ENCODE measurements around the gene KDM5A.
"Not testable (repeated sequence)": the region's sequence is repeated elsewhere in the genome, so short reads cannot be mapped to it uniquely, and the experiment has no call there.

Gene KDM5A

DNA sequence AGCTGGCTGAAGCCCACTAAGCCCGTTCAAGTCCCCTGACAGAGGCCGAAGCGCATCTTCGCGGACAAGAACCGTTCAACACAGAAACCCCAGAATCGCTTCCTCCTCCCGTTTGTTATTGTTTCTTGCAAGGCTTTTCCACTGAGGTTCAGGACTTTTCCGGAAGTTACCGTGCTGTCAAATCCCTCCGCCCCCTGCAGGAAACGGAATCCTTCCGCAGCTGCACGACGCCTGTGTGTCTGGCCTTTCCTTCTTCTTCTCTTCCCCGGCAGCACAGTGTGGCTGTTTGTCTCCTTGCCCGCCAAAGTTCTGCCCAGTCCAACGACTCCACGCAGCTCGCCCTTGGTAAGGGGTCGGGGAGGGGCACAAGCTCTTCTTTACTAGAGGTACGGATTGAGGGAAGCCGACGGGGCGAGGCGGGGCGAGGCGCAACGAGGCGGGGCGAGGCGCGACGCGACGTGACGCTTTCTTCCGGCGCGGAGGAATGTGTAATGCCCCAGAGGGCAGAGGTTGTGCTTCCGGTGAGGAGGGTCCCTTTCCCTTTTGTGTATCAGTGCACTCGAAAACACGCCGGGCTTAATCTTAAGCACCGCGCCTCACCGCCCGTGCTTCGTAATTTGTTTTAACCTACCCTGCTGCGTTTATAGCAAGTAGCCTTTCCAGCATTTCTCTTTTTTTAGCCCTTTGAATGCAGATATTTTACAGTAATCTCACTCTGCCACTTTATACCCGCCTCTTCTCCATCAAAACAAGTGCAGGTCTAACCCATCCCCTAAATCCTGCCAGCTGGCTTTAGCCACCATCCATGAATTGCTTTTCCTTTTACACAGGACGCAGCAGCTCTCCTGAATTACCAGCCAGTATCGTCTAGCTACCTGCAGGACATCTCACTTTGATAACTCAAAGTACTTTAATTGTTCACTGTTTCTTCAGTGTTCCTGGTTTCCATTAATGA lies at the start of gene KDM5A:
Gene KDM5A, minus strand, starts transcription at position 179 of the 955 bp plus-strand sequence. CDS start 229 bp downstream, outside the sequence.
- peak; percentile 85 for DNase-seq (ENCODE audit: low read depth, low spot score)

DNA sequence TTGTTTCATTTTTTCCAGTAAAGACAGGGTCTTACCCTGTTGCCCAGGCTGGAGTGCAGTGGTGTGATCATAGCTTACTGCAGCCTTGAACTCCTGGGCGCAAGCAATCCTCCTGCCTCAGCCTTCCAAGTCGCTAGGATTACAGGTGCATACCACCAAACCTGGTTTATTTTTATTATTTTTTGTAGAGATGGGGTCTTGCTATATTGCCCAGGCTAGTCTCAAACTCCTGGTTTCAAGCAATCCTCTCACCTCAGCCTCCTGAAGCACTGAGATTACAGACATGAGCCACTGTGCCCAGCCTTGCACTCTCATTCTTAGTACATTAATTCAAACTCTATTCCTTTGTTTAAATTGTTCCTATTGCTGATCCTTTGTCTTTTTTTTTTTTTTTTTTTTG lies 46.6 kb upstream of the KDM5A start:
- not testable (repeated sequence) for DNase-seq (ENCODE audit: low read depth, low spot score)

DNA sequence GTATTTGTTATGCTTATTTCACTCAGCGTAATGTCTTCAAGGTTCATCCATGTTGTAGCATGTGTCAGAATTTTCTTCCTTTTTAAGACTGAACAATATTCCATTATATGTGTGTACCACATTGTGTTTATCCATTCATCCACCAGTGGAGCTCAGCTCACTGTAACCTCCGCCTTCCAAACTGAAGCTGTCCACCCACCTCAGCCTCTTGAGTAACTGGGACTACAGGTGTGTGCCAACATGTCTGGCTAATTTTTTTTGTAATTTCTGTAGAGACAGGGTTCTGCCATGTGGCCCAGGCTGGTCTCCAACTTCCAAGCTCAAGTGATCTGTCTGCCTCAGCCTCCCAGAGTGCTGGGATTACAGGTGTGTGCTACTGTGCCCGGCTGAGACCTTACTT lies 33.4 kb upstream of the KDM5A start:
- no peak for DNase-seq (ENCODE audit: low read depth, low spot score)

DNA sequence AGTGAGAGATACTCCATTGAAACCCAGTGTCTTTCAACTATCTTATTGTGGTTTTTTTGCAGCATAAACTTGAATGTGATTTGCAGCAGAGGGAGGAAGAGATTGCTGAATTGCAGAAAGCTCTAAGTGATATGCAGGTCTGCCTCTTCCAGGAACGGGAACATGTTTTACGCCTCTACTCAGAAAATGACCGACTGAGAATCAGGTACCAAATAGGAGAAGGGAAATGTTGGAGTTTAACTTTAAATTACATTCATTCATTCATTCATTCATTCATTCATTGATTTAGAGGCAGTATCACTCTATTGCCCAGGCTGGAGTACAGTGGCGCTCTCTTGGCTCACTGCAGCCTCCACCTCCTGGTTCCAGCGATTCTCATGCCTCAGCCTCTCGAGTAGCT lies 29.3 kb upstream of the KDM5A start:
- DNase-seq (ENCODE audit: low read depth, low spot score), result no peak

DNA sequence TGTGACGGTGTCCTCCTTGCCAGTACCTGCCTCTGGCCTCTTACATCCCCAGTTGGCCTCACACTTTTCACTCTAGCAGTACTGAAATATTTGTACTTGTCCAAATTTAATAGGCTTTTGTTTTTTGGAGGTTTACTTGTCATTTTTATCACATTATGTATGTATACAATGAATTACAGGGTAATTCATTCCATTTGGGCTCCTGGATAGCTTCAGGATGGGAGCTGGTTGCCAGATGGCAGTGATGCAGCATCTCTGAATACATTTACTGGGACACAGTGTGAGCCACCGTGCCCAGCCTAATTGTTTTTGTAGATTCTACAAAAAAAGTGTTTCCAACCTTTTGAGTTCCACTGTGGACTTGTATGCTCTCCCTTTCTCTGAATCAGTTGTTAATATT lies 25.7 kb upstream of the KDM5A start:
- no peak for DNase-seq (ENCODE audit: low read depth, low spot score)

DNA sequence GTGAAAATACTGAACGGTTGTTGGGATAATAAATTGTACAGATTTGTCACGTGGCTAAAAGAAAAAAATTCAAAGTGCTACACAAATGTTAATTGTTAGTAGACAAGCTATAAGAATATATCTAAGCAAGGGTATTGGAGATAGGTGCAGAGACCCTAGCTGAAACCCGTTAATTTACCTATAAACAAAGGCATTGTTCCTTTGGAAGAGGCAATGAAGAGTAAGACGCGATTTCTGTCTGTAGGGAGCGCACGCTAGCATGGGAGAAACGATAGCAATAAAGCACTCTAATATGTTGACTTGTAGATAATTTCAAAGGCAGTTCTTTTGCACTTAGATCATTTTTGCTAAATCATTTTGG lies 12.9 kb upstream of the KDM5A start:
- no peak for DNase-seq (ENCODE audit: low read depth, low spot score)

DNA sequence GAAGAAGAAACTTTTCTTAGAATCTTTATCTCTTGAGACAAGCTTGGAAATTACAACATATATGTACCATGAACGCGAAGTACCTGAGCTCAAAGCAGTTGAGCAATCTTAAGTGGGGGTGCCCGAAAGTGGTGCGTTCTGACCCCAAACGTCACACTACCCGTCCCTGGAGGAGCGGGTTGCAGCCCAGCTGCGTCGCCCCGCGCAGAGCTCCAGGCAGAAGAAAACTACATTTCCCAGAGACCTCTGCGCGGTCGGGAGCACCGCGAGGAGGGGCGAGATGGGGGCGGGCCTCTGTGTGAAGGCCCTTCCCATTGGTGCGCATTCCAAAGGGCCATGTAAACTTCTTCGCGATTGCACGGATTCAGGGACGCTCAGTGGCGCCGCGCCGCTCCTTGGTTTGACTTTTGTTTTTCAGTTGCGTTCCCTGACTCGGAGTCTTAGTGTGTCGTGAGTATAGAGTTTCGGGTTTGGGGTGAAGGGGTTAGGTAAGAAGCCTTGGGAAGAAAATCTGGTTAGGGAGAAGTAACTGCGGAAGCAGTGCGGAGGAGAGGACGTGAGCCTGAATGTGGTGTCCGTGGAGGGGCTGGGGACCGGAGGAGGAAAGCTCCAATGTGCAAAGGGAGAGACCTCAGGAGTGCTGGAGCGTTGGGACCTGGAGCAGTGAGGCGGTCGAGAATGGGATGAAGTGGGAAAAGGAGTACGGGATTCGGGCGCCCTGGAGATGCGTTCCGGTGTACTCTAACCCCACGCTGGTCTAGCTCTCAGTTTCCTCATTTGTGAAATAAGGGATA lies 12.3 kb upstream of the KDM5A start, which contains the start of gene CCDC77:
Gene CCDC77, plus strand, starts transcription at position 410 of the 794 bp plus-strand sequence. CDS start 7,740 bp downstream, outside the sequence.
- DNase-seq (ENCODE audit: low read depth, low spot score), result peak; percentile 89

DNA sequence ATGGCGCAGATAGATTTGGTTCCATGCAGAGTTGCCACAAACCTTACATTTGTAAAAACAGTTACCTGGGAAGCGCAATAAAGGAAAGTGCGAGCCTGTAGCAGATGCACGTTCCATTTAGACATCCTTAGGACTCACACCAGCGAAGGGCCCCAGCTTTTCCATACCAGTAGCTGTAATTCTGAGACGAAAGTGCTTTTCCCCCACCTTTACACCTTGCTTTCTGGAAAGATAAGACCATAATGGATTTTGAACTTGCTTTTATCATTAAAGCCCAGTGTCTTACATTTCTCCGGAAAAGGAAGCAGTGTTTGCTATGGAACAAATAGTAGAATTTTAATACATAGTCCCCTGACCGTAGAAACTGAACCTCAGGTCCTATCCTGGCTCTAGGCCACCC lies 11.7 kb upstream of the KDM5A start:
- no peak for DNase-seq (ENCODE audit: low read depth, low spot score)

DNA sequence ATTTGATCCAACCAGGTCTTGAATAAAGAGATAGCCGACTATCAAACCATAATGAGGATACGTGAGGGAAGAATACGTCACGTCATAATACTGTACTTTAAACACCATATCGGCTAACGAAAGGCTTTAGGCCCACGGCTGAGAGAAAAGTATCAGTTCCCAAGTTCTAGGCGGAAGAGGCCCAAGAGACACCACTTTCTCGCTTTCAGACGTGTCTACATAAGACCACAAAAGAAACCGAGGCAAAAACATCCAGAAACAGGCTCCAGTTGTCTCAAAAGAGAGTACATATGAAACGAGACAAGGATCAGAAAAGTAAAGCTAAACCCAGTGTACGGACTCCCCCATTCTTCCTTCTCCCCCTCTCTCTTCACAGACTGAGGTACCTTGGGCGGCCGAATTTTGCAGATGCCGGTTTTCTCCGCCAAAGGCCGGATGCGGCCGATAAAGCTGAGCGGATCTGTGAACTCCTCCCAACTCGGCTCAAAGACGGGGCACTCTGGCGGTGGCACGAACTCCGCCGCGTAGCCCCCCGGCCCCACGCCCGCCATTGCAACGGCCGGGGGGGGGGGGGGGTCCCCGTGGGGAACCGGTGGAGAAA lies 479 bp downstream of the KDM5A start:
- peak; percentile 23 for DNase-seq (ENCODE audit: low read depth, low spot score)

DNA sequence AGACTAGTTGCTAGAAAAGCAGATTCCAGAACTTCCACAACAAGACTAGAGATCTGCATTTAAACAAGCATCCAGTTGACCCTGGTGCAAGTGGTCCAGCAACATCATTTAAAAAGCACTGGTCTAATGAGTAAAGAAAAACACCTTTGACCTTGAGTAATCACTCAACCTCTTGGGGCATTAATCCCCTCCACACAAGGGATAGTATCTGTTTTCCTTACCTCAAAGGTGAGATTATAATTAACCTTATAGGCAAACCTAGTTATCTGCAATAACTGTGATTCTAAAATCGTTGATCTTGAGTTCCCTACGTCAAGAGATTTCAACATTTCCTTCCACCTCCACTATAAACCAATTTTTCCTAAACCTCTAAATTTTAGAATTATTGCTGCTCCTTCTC lies 1.1 kb downstream of the KDM5A start:
- no peak for DNase-seq (ENCODE audit: low read depth, low spot score)

DNA sequence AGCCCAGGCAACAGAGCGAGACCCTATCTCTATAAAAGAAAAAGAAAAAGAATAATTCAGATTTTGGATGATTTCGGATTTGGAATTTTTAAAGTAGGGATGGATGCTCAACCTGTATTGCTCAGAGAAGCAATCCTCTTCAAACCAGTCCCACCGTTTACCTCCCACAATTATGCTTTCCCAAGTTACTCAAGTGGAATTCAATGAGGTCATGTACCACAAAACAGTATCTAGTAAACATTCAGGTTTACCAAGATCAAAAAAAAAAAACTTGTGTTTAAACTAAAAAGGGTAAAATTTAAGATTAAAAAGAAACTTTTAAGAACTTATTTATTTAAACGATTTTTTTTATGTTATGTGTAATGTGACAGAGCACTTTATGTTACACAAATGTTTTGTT lies 2.5 kb downstream of the KDM5A start:
- DNase-seq (ENCODE audit: low read depth, low spot score), result no peak

DNA sequence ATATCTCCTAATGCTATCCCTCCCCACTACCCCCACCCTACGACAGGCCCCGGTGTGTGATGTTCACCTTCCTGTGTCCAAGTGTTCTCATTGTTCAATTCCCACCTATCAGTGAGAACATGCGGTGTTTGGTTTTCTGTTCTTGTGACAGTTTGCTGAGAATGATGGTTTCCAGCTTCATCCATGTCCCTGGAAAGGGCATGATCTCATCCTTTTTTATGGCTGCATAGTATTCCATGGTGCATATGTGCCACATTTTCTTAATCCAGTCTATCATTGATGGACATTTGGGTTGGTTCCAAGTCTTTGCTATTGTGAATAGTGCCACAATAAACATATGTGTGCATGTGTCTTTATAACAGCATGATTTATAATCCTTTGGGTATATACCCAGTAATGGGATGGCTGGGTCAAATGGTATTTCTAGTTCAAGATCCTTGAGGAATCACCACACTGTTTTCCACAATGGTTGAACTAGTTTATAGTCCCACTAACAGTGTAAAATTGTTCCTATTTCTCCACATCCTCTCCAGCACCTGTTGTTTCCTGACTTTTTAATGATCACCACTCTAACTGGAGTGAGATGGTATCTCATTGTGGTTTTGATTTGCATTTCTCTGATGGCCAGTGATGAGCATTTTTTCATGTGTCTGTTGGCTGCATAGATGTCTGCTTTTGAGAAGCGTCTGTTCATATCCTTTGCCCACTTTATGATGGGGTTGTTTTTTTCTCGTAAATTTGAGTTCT lies 18.2 kb downstream of the KDM5A start:
- DNase-seq (ENCODE audit: low read depth, low spot score), result not testable (repeated sequence)

DNA sequence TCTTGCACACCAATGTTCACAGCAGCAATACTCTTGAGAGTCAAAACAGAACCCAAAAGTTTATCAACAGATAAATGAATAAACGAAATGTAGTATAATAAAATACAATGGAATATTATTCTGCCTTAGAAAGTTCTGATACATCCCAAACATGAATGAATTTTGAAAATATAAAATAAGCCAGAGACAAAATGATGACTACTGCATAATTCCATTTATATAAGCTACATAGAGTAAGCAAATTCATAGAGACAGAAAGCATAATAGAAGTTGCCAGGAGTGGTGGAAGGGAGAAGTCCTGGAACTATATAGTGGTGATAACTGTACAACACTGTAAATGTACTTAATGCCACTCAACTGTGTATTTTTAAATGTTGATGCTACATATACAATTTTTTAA lies 21.1 kb downstream of the KDM5A start:
- DNase-seq (ENCODE audit: low read depth, low spot score), result no peak

DNA sequence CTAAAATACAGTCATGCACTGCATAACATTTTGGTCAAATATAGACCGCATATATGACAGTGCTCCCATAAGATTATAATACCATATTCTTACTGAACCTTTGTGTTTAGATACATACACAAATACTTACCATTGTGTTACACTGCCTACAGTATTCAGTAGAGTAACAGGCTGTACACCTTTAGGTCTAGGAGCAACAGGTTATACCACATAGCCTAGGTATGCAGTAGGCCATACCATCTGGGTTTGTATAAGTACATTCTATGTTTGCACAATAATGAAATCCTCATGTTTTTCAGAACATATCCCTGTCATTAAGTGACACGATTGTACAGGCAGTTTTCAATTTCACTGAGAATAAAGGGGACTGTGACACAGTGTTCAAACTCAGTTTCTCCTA lies 22.3 kb downstream of the KDM5A start:
- no peak for DNase-seq (ENCODE audit: low read depth, low spot score)

DNA sequence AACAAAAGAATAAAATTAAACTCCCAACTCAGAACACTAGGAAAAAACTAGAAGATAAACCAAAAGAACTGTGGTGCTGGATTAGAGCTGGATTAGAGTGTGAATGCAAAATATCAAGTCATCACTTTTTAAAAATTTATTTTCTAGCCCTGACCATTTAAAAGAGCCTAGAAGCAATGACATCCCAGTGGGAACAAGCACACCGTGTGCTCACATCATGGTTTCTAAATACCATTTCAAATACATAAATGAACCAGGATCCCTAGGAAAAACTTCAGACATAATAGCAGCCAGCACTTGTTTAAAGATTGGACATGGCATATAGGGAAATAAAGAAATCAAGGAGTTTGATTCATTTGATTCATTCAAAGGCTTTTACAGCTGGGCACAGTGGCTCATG lies 30.0 kb downstream of the KDM5A start:
- DNase-seq (ENCODE audit: low read depth, low spot score), result no peak

DNA sequence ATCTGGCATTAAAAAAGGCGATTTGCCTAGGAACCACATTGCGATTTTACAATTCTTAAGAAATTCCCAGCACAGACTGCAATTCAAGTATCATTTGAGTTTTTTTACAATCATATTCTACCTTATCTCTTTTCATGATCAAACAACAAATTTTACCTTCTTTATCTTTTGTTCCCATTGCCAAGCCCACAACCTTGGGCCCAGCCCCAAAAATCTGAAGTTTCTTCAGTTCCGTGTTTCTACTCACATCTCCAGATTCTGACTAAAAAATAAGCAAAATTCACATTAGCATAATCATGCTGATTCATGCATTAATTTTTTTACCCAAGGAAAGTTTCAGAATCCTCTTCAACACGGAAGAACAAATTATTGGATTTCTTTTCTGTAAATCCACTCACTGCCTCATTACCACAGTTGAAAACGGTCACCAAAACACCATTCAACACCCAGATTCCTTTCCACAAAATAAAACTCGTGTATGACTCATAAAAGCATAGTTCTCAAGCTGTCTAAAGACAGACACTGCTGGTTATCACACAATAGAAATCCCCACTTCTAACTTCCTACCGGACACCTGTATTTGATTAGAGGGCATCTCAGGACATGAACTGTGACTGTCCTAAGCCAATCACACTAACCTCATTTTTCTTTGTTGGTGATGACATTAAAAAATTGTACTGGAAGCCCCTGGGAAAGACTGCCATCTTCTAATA lies 32.7 kb downstream of the KDM5A start:
- no peak for DNase-seq (ENCODE audit: low read depth, low spot score)

DNA sequence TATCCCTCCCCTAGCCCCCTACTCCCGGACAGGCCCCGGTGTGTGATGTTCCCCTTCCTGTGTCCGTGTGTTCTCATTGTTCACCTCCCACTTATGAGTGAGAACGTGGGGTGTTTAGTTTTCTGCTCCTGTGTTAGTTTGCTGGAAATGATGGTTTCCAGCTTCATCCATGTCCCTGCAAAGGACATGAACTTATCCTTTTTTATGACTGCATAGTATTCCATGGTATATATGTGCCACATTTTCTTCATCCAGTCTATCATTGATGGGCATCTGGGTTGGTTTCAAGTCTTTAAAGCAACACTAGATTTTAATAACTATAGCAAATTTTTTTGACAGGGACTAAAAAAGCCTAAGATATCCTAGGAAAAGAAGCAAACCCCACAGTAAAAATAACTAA lies 37.9 kb downstream of the KDM5A start:
- not testable (repeated sequence) for DNase-seq (ENCODE audit: low read depth, low spot score)

DNA sequence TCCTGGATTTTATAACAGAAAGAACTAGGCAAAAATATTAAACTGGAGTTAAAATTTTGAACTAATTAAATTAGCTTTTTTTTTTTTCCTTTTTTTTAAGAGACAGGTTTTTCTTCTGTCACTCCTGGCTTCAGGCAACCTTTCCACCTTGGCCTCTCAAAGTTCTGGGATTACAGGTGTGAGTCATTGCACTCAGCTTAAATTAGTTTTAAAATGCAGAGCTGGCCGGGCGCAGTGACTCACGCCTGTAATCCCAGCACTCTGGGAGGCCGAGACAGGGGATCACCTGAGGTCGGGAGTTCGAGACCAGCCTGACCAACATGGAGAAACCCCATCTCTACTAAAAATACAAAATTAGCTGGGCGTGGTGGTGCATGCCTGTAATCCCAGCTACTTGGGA lies 39.5 kb downstream of the KDM5A start:
- not testable (repeated sequence) for DNase-seq (ENCODE audit: low read depth, low spot score)

DNA sequence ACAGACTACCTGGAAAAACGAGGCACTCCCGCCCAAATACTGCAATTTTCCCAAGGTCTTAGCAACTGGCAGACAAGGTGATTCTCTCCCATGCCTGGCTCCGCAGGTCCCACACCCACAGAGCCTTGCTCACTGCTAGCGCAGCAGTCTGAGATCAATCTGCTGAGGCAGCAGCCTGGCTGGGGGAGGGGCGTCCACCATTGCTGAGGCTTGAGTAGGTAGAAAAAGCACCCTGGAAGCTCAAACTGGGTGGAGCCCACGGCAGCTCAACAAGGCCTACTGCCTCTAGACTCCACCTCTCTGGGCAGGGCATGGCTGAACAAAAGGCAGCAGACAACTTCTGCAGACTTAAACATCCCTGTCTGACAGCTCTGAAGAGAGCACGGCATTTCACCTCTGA lies 46.1 kb downstream of the KDM5A start:
- DNase-seq (ENCODE audit: low read depth, low spot score), result not testable (repeated sequence)

DNA sequence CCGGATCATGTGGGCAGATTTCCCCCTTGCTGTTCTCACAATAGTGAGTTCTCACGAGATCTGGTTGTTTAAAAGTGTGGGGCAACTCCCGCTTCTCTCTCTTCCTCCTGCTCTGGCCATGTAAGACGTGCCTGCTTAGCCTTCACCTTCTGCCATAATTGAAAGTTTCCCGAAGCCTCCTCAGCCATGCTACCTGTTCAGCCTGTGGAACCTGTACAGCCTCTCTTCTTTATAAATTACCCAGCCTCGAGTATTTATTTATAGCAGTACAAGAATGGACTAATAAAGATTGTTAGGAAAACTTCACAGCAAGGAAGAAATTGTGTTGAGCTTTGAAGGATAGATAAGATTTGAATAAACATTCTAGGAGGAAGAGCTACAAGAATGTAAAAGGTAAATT lies 52.1 kb downstream of the KDM5A start:
- DNase-seq (ENCODE audit: low read depth, low spot score), result no peak

DNA sequence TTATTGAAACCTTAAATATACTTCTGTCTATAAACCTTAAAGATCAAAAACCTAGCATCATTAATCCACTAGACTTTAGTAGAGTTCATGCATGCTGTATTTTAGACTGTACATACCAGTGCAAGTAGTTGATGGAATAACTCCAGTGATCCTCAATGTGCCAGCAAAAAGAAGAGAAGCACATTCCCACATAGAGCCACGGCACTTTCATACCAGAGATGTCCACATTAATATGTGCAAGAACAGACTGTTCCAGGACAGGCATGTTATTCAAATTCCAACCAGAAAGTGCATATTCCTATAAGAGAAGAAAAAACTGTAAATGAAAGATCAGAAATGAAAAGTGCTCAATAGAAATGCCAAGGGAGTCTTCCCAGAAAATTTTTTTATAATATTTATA lies 55.0 kb downstream of the KDM5A start:
- DNase-seq (ENCODE audit: low read depth, low spot score), result no peak
